GM12873 (cell line): Measurements from ENCODE around the gene NCCRP1.

Experiments
- CTCF ChIP-seq: IDR thresholded peaks from 2 replicates; pipeline ENCODE4 v1.5.1; 2012; ENCODE audit warnings: low read depth, mild to moderate bottlenecking, moderate library complexity, low read length, control low read depth; ENCODE audit not compliant: insufficient read depth; ENCODE audit errors: missing control alignments

The NCCRP1 gene

GRCh38 chr19:39154629-39155100 lies 42.1 kb upstream of the NCCRP1 start:
- TF ChIP-seq CTCF: no peak

- TF ChIP-seq CTCF: no peak
Measured at GRCh38 chr19:39155114-39155700, 41.6 kb upstream of the NCCRP1 start.

GRCh38 chr19:39155741-39156140 lies 41.0 kb upstream of the NCCRP1 start:
- TF ChIP-seq CTCF: no peak

- TF ChIP-seq CTCF: no peak
Measured at GRCh38 chr19:39156326-39157230, 40.2 kb upstream of the NCCRP1 start.

- TF ChIP-seq CTCF: no peak
Measured at GRCh38 chr19:39157275-39157996, 39.3 kb upstream of the NCCRP1 start.

- TF ChIP-seq CTCF: no peak
Measured at GRCh38 chr19:39157997-39158389, 38.8 kb upstream of the NCCRP1 start.
